ENCODE measurements around the gene KCTD19. TPM values are rescaled to one million over a fixed set of nuclear protein-coding genes. Genes with fewer than 3 reads are reported as not detected.
A peak's percentile ranks its signal among the peaks of the same experiment; 100 is the strongest.

Gene KCTD19
- total RNA-seq, 2 donors from 2014 or later, result not detected

DNA sequence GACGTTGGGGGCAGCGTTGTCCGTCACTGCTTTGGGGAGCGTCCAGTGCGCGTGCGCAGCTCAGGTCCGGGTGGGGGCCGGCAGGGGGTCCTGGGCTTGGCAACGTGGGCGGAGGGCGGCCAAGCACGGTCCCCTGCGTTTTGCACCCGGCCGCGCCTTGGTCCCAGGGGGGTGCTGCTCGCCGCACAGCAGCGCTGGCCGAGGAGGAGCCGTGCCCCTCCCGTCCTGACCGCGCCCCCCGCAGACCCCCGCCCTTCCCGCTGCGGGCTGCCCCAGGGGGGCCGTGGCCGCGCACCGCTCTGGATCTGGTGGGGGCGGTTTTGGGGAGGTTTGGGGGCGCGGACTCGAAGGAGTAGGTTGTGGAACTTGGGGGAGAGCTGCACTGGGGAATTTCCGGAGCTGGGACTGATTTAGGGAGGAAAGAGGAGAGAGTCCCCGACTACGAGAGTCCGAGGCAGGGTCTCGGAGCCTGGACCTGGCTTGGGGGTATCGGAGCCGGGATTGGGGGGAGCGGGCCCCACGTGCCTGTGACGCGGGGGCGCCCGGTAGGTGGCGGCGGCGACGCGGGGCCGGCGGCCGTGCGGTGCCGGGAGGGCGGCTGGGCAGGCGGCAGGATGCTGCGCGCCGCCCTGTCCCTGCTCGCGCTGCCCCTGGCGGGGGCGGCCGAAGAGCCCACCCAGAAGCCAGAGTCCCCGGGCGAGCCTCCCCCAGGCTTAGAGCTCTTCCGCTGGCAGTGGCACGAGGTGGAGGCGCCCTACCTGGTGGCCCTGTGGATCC, 78.0 kb downstream of the KCTD19 start, which contains the start of gene SLC9A5:
SLC9A5 (plus strand) TSS at position 579 of the 777 bp plus-strand sequence; CDS start at position 615, 36 bp downstream.
- intact Hi-C loops (cut with DNase I), result no loop called here
- no peak for DNase-seq (ENCODE audit: low spot score)

- intact Hi-C loops (cut with DNase I), result no loop called here
Observed at GRCh38 chr16:67248073-67248400, 78.5 kb downstream of the KCTD19 start.

DNA sequence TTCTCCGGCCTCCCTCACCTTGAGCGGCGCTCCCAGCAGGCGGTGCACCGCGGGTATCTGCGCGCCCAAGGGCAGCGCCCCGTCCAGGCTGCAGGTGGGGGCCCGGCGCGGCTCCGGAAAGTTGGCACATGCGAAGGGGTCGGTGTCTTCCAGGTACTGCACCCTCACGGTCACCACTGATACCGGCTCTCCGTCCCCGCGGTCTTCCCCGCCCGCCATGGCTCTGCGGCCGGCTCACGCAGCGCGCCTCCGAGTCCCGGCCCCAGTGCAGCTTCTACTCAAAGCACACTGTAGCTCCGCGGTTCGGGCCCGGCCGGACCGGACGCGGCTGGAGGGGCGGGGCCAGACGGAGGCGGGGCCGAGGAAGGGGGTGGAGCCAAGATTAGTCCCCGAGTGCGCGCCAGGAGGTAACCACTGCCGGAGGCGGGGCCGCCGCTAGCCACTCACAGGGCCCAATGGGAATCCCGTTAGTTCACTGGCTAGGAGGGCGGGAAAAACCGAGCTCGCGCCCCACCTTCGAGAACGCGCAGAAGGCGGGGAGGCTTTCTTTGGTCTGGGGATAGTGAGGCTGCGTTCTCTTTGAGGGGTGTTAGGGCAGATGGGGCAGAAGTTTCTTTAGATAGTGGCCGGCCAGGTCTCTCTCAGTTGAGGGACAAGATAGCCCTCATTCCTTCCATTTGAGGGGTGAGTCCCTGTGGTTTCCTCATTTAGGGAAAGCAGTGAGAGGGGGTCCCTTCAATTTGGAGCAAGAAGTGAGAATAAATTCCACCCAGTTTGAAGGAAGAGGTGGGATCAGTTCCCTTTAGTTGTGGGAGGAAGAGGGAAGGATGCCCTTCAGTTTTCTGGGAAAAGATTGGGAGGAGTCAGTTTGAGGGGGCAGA, 79.1 kb downstream of the KCTD19 start, which contains the start of gene FHOD1:
FHOD1 (minus strand) TSS at position 290 of the 881 bp plus-strand sequence; CDS start at position 219, 71 bp downstream.
- intact Hi-C loops (cut with DNase I), result no loop called here

More at GRCh38 chr16:67248073-67248400, 78.5 kb downstream of the KCTD19 start:
- no peak for DNase-seq (ENCODE audit: low spot score)

DNA sequence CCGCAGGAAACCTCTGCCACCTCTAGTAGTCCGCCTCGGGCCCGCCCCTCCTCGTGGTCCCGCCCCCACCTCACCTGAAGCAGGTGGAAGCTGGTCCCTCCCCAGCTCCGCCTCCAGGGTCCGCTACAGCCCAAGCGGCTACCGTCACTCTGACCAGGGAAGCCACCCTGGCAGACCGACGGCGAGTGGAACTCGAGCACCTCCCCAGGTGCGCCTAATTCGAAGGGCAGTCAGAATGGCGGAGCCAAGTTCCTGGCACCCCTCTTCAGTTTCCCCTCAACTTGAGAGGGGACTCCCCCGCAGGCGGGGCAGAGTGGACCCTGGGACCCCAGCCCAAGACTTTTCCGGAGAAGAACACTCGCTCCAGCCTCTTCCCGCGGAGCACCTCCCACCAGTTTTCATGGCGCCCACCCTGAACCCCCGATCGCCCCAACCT, 79.8 kb downstream of the KCTD19 start:
- intact Hi-C loops (cut with DNase I), result no loop called here
- DNase-seq (ENCODE audit: low spot score), result no peak

More for the DNA sequence above, 79.1 kb downstream of the KCTD19 start, which contains the start of gene FHOD1:
- DNase-seq (ENCODE audit: low spot score), result peak; percentile 100

GRCh38 chr16:67246081-67246755, 80.3 kb downstream of the KCTD19 start:
- intact Hi-C loops (cut with DNase I), result no loop called here
- peak; percentile 93 for DNase-seq (ENCODE audit: low spot score)

DNA sequence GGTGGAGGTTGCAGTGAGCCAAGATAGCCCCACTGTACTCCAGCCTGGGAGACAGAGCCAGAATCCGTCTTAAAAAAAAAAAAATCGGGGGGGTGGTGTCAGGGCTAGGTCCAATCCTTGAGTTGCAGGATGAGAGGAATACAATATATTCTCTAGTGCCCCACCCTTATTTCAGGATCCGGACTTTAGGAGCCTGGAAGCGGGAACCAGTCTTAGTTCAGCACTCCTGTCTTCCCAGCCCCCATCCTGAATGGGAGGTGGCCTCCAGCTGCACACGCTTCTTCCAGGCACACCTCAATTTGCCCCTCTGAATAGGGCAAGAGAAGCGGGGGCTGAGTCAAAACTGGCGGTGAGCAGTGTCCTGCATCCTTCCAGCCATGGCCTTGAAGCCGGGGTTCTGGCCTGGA, 80.9 kb downstream of the KCTD19 start:
- intact Hi-C loops (cut with DNase I), result no loop called here
- no peak for DNase-seq (ENCODE audit: low spot score)

DNA sequence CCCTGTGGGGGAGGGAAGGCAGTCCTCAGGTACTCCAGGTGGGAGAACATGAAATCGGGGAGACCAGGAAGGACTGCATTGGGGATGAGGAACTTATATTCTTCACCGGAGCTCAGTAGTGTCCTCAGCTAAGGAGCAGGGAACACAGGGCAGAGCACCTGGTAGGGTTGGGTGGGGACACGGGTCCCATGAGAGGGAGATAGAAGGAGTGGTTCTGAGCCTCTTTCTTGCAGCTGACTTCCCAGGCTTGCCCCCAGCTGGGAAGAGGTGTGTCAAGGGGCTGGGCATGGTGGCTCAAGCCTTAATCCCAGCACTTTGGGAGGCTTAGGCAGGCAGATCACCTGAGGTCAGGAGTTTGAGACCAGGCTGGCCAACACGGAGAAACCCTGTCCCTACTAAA, 81.4 kb downstream of the KCTD19 start:
- intact Hi-C loops (cut with DNase I), result no loop called here
- DNase-seq (ENCODE audit: low spot score), result no peak

GRCh38 chr16:67244387-67245185, 82.0 kb downstream of the KCTD19 start:
- DNase-seq (ENCODE audit: low spot score), result peak; percentile 95
- intact Hi-C loops (cut with DNase I), result no loop called here

DNA sequence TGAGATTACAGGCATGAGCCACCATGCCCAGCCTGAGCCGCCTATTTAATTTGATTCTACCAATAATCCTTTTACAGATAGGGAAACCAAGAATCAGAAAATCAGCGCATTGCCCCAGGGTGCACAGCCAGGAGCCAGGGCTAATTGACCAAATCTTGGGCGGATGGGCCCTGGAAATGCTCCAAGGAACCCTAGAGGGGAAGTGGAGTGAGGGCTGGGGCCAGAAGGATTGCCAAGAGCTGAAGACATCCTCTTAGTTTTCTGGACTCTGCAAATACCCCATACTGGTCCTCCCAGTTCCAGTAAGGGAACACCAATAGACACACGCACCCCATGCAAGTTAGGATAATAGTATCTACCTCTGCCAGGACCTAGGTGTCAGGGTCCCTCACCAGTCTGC, 83.1 kb downstream of the KCTD19 start:
- intact Hi-C loops (cut with DNase I), result no loop called here
- no peak for DNase-seq (ENCODE audit: low spot score)

DNA sequence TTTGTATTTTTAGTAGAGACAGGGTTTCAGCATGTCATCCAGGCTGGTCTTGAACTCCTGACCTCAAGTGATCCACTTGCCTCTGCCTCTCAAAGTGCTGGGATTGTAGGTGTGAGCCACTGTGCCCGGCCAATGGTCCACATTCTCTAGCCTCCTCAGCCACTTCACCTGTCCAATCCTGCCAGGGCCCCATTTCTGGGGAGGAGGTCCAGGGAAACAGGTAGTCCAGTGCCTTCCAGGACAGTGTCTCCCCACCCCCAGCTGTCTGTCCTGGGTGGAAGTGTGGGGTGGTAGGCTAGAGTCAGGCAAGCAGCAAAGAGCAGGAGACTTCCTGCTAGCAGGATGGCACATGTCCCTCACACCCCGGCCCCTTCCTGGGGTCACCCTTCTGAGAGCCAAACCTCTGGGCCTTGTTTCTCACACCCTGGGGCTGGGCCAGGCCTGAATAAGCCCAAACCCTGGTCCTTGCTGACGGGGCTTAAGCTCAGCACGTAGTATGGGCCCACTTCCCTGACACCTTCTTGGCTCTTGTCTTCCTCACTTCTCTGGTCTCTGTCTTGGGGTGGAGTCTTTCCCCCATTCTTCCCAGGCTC, 84.3 kb downstream of the KCTD19 start:
- intact Hi-C loops (cut with DNase I), result no loop called here
- DNase-seq (ENCODE audit: low spot score), result no peak

DNA sequence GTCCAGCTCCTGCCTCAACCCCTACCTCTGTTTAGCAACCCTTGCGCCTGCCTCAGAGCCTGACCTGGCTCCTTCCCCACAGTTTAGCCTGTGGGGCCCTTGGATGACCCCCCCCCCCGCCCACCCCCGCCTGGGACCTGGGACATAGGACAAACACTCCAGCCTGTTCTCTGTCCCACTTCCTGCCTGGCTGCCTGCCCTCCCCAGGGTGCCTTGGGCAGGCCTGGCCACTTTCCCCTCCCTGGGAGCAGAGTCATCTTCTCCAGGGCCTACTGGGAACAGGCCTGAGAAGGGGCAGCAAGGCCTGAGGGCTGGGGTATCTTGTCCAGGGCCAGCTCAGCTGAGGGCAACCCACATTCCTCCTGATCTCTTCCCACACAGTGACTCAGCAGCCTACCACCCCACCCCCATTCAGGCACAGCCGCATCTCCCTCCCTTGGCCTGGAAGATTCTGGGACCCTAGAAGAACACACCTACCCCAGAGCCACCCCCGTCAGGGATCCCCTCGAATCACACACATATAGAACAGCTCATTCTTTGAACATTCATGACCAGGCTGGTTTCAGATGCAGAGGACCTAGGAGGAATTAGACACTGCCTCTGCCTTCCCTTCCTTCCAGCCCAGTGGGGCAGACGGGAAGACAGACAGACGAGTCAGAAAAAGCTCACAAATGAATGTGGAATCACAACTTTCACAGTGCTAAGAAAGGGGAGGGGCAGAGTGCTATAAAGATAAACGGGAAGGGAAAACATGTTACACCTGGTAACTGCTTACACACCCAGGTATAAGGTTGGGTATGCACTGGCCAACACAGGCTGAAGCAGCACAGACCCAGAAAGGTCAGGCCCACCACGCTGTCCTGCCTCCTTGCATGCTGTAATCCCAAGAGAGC, 85.3 kb downstream of the KCTD19 start:
- intact Hi-C loops (cut with DNase I), result no loop called here
- DNase-seq (ENCODE audit: low spot score), result no peak

DNA sequence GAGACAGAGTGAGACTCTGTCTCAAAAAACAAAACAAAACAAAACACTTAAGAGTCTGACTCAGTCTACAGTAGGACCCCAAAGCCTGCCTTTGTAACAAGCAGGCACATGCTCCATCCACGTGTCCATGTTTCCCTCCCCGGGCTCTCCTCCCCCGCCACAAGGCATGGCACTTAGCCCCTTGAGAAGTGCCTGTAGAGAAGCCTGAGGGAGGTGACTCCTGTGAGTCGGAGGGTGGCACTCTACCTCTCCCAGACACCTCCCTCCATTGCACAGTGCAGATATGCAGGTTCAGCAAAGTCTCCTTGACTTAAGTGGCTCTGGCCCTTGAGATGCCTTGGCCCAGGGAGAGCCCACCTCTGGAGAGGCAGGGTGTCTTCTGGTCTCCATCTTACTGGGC, 86.0 kb downstream of the KCTD19 start:
- DNase-seq (ENCODE audit: low spot score), result no peak
- intact Hi-C loops (cut with DNase I), result no loop called here

Other genes starting within 250 kb of the KCTD19 start
- 10 to 100 TPM; 10.4 to 12.0 TPM for gene PHAF1, start 216.8 kb downstream of the KCTD19 start, total RNA-seq
- 10 to 100 TPM; 13.0 to 22.0 TPM for gene B3GNT9, start 175.7 kb downstream of the KCTD19 start, total RNA-seq
- gene TRADD, start 166.8 kb downstream of the KCTD19 start, total RNA-seq, result 10 to 100 TPM; 15.6 to 17.4 TPM
- gene FBXL8, start 166.8 kb downstream of the KCTD19 start, total RNA-seq, result 10 to 100 TPM in 1 of 2 donors, 1 to 10 TPM in 1; 9.2 to 13.0 TPM
- 10 to 100 TPM; 25.8 to 40.1 TPM for gene HSF4, start 162.0 kb downstream of the KCTD19 start, total RNA-seq
- gene NOL3, start 156.2 kb downstream of the KCTD19 start, total RNA-seq, result 10 to 100 TPM; 18.8 to 31.6 TPM
- gene MATCAP1, start 142.8 kb downstream of the KCTD19 start, total RNA-seq, result 10 to 100 TPM; 18.3 to 22.1 TPM
- gene EXOC3L1, start 136.6 kb downstream of the KCTD19 start, total RNA-seq, result 1 to 10 TPM; 1.6 to 3.1 TPM
- 10 to 100 TPM; 42.0 to 43.8 TPM for gene E2F4, start 134.6 kb downstream of the KCTD19 start, total RNA-seq
- gene ELMO3, start 127.6 kb downstream of the KCTD19 start, total RNA-seq, result 1 to 10 TPM in 1 of 2 donors, under 1 TPM in 1; 0.93 to 1.2 TPM
- 10 to 100 TPM; 25.1 to 33.1 TPM for gene TMEM208, start 99.6 kb downstream of the KCTD19 start, total RNA-seq
- gene FHOD1, start 79.3 kb downstream of the KCTD19 start, total RNA-seq, result 10 to 100 TPM; 23.8 to 32.9 TPM
- 1 to 10 TPM in 1 of 2 donors, under 1 TPM in 1; 0.57 to 1.1 TPM for gene SLC9A5, start 77.8 kb downstream of the KCTD19 start, total RNA-seq
- 1 to 10 TPM; 3.2 to 5.4 TPM for gene PLEKHG4, start 47.2 kb downstream of the KCTD19 start, total RNA-seq
- under 1 TPM in 1 of 2 donors, not detected in 1; 0.56 TPM for gene LRRC36, start 74 bp upstream of the KCTD19 start, total RNA-seq
- gene TPPP3, start 66.8 kb upstream of the KCTD19 start, total RNA-seq, result 10 to 100 TPM in 1 of 2 donors, 1 to 10 TPM in 1; 8.2 to 39.3 TPM
- 10 to 100 TPM; 10.7 to 11.3 TPM for gene ZDHHC1, start 89.7 kb upstream of the KCTD19 start, total RNA-seq
- 1 to 10 TPM in 1 of 2 donors, under 1 TPM in 1; 0.43 to 3.2 TPM for gene HSD11B2, start 104.4 kb upstream of the KCTD19 start, total RNA-seq
- 10 to 100 TPM; 56.7 to 73.4 TPM for gene ATP6V0D1, start 154.4 kb upstream of the KCTD19 start, total RNA-seq
- gene AGRP, start 156.8 kb upstream of the KCTD19 start, total RNA-seq, result not detected
- 100 to 1,000 TPM in 1 of 2 donors, 10 to 100 TPM in 1; 92.5 to 123 TPM for gene RIPOR1, start 202.1 kb upstream of the KCTD19 start, total RNA-seq
- 10 to 100 TPM; 27.6 to 27.8 TPM for gene CTCF, start 235.8 kb upstream of the KCTD19 start, total RNA-seq